Cerebellar cortex (tissue), 1 donor: ENCODE results near the gene MUTYH.
"Not testable (repeated sequence)": the region's sequence is repeated elsewhere in the genome, so short reads cannot be mapped to it uniquely, and the experiment has no call there.

ENCODE experiments used
- DNase-seq: peaks from one replicate; pipeline ENCODE4 v3.0.0-alpha.2; 2015; ENCODE audit warnings: low spot score

MUTYH gene

DNA sequence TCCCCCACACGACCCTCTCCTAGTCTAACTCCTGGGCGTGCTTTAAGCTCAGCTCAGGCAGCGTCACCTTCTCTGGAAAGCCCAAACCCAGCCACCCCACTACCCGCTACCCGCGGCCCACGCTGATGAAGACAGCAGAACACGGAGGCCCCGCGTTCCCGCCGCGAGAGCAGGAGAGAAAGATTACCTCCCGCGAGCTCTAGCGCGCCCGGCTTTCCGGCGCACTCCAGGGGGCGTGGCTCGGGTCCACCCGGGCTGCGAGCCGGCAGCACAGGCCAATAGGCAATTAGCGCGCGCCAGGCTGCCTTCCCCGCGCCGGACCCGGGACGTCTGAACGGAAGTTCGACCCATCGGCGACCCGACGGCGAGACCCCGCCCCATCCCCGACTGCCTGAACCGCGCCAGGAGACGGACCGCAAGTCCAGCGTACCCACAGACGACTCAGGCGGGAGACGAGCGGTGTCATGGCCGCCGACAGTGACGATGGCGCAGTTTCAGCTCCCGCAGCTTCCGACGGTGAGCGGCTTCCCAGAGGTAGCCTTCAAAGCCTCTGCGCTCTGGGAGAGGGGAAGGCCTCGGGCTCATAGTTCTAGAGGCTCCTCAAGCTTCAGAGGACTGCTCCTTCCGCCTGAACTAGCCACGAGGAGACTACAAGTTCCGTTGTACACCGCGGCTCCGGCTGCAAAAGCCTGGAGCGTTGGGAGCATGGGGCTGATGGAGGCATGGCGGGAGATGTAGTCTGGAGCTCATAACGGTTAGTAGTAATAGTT lies at the start of gene MUTYH, which contains the start of gene TOE1:
Gene MUTYH, minus strand, starts transcription at position 652 of the 770 bp plus-strand sequence. CDS start 5,935 bp downstream, outside the sequence.
Gene TOE1, plus strand, starts transcription at position 382 of the 770 bp plus-strand sequence. Its CDS starts 83 bp downstream, at position 465.
- DNase-seq = peak; percentile 95

DNA sequence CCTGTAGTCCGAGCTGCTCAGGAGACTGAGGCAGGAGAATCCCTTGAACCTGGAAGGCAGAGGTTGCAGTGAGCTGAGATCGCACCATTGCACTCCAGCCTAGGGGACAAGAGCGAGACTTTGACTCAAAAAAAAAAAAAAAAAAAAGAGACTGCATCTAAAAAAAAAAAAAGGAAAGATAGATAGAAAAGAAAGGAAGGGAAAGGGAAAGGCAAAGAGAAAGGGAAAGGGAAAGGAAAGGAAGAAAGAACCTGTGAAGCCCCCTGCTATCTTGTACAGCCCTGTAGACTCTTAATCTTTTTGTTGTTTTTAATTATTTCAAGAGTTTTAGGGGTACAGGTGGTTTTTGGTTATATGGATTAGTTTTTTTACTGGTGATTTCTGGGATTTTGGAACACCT lies 46.0 kb upstream of the MUTYH start:
- no peak for DNase-seq

DNA sequence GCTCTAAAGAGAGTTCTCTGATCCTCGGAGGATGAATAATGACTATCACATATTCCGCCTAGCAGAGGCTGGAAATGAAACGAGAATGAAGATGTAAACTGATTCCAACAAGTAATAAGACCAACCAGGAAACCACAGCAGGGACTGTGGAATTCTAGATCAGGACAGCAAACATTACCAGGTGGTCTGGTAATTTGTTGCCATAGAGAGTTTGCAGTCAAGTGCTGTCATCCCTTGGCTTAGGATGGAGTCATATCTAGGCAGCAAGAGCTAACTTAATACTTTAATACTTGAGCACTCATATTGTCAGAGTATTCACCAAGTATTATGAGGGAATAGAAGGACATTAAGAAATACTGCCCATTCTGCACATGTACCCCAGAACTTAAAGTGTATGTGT lies 45.1 kb upstream of the MUTYH start:
- DNase-seq = no peak

DNA sequence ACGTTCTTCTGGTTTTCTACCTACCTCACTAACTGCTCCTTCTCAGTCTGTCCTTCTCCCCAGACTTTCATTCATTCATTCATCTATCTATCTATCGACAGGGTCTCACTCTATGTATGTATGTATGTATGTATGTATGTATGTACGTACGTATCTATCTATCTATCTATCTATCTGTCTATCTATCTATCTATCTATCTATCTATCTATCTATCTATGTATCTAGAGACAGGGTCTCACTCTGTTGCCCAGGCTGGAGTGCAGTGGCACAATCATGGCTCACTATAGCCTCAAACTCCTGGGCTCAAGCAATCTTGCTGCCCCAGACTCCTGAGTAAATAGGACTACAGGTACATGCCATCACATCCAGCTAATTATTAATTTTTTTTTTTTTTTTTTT lies 44.0 kb upstream of the MUTYH start:
- DNase-seq = not testable (repeated sequence)

DNA sequence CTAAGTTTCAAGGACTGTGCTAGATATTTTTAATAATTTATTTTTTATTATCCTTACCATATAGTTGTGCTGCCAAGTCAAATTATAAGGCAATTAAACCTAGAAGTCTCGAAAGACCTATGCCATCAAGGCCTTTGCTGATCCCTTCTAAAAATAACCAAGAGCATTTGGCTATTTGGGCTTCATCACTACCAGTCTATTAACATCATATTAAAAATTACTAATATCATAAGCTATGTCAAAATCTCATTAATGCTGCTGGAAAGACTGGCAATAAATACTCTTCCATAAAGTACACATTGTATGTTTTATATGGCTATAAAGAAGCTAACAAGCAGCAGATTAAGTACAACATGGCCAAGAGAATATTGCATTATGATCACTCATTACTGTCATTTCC lies 43.0 kb upstream of the MUTYH start:
- DNase-seq = no peak

DNA sequence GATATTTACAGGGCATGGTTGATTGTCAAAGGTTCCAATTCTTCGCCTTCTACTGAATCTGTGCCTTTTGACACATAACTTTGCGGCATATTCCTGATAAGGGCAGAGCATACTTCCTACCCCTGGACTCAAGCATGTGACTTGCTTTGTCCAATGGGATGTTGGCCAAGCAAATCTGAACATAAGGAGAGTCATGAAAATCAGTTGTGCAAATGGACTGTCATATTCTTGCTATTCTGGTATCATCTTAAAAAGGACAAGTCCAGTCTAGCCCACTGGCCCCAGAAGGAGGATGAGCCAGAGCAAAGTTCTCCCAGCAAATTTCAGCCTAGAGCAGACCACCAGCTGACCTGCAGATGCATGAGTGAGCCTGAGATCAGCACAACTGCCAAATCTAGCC lies 41.0 kb upstream of the MUTYH start:
- DNase-seq = no peak

DNA sequence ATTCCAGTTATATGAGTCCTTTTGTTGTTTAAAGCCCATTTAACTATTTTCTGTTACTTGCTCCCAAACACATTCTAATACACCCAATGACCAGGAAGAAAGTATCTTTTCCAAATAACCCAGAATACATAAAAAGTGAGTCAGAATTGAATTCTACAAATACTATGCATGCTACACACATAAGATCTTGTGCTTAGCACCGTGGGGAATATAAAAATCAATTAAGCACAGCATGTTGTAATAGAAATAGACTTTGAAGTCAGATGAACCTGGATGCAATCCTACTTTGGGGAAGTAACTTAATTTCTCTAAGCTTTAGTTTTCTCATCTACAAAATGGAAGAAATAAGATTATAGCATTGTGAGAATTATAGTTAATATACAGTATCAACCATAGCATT lies 40.5 kb upstream of the MUTYH start:
- DNase-seq = no peak

DNA sequence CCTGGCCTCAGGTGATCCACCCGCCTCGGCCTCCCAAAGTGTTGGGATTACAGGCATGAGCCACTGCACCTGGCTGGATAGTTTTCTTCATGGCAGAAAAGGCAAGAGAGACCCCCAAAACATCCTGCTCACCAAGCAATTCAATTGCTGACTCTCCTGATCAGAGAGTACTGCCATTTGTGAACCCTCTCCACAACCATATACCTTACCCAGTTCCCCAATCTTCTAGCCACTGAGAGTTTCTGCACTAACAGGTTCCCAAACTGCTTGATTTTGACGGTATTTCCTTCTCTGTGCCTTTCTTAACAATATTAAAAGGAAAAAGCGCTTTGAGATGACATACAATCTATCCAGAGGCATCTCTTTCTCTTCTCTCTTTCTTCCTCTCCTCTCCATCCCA lies 39.9 kb upstream of the MUTYH start:
- no peak for DNase-seq

DNA sequence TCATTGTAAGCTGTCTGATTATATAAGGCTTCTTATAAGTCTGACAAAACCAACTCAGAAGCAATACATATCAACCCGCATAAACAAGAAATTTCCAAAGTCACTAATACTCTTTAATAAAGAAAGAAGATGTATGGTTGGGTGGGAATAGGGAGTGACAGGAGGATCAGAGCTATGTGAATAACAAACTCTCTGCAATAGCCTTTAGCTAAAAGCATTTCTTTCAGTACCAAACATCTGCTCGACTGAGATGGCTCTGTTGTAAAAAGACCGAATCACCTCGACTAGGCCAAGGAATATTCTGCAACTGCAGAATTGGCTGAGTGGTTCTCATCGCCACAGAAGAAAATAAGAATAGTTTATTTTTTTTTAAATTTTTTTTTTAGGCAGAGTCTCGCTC lies 39.3 kb upstream of the MUTYH start:
- DNase-seq = no peak

DNA sequence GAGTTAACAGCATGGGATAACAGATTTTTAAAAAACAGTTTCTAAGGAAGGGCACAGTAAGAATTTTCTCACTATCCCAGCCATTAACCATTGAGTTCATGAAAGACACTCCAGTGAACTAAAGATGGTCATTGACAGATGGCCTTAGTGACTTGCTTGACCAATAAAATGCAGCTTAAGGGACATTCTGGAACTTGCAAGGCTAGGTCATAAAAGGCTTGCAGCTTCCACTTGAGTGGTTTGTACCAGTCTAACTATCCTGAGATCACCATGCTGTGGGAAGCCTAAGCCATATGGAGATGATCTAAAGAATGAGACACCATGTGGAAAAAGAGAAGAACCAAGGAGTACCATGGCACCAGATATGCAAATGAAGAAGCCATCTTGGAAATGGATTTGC lies 37.9 kb upstream of the MUTYH start:
- no peak for DNase-seq

DNA sequence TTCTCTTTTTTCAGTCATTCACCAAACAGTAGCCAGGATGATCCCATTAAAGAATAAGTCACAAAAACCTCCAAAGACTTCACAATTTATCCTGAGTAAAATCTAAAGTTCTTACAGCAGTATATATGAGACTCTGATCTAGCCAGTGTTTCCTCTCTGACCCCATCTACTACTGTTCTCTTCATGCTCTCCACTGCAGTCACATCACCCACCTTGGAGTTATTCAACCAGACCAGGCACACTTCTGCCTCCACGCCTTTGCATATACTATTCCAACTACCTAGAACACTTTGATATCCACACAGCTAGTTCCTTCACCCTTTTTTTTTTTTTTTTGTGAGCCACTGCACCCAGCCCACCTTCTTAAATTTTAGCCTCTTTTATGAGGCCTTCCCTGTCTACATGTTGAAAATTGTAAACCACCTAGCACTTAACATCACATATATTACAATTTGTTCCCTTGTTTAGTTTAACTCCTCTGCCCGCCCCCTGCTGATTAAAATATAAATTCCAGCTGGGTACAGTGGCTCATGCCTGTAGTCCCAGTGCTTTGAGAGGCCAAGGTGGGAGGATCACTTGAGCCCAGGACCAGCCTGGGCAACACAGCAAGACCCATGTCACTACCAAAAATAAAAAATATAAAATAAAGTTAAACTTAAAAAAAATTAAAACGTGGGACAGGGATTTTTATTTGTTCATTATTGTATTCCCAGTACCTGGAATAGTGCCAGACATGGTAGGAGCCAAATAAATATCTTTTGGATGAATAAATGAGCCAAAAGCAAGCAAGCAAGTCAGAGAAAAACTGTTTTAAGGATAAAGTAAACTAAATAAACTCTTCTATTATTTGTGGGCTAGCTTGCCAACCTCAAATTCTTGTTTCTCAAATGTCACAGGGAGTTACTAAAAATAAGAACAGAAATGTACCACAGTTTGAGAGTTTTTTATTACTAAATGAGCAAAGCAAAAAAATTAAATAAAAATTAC lies 35.2 kb upstream of the MUTYH start:
- DNase-seq = no peak

DNA sequence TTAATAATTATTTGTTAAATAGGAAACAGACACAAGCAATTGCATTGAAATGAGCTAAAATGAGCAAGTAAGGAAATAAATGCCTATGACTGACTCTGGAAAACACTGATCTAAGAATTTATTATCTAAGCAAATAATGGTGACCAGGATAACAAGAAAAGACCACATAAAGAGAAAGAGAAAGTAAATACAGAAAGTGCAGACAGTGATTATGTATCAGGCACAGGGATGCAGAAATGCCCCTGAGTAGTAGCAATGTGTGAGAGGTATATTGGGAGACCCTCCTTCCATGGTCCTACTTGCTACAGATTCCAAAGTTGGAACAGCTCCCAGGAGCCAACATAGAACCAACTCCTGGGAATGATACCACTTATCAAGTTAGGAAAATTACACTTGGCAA lies 33.3 kb upstream of the MUTYH start:
- no peak for DNase-seq

DNA sequence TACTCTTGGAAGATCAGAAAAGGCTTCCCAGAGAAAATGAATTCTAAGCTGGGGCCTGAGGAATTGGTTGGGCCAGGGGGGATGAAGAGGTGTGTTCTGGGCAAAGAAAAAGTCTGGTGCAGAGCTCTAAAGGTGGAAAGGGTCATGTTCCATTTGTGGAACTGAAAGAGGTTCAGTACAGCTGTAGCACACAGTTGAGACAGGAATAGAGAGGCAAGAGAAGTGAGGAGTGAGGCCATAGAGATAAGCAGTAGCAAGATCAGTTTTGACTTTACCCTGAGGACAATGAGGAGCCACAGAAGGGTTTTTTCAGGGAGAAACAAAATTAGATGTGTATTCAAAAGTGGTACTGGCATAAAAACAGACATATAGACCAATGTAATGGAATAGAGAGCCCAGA lies 30.3 kb upstream of the MUTYH start:
- no peak for DNase-seq

DNA sequence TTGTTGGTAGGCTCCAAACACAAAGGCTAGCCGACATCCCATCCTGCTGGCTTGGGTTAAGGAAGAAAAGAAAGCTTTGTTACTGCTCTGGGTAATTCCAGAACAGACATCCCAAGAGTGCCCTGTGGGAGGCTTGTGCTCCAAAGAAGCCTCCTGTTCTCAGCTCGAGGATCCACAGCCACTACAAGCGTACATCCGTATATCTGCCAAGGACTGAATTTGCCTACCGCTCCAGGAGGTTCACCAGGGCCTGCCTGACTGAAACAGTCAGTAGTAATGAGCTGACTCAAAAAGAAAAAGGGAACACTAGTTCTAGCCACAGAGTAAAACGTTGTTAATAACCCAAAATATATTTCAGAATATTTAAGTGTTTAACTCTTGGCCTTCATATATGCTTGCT lies 24.8 kb upstream of the MUTYH start:
- DNase-seq = peak; percentile 21

DNA sequence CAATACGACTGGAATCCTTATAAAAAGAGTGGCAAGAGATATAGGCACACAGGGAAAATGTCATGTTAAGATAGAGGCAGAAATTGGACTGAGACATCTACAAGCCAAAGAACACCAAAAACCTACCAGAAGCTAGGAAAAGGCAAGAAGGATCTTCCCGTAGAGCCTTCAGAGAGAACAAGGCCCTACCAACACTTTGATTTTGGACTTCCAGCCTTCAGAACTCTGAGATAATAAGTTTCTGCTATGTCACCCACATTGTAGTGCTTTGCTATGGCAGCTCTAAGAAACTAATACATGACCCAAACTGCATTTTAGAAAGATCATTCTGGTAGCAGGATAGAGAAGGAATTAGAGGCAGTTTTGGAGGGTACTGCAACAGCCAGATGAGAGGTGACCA lies 24.1 kb upstream of the MUTYH start:
- DNase-seq = no peak

DNA sequence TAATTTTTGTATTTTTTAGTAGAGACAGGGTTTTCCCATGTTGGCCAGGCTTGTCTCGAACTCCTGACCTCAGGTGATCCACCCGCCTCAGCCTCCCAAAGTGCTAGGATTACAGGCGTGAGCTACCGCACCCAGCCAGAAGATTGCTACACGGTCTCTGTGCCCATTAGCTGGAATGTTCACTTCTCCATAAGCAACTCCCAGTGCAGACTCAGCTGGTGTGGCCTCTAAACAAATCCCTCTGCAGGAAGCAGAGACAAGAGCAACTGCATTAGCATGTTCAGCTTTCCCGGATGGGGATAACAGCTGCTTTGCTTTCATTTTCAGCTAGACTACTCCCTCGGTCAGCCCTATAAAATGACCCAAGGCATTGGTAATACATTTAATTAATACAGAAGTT lies 20.7 kb upstream of the MUTYH start:
- not testable (repeated sequence) for DNase-seq

DNA sequence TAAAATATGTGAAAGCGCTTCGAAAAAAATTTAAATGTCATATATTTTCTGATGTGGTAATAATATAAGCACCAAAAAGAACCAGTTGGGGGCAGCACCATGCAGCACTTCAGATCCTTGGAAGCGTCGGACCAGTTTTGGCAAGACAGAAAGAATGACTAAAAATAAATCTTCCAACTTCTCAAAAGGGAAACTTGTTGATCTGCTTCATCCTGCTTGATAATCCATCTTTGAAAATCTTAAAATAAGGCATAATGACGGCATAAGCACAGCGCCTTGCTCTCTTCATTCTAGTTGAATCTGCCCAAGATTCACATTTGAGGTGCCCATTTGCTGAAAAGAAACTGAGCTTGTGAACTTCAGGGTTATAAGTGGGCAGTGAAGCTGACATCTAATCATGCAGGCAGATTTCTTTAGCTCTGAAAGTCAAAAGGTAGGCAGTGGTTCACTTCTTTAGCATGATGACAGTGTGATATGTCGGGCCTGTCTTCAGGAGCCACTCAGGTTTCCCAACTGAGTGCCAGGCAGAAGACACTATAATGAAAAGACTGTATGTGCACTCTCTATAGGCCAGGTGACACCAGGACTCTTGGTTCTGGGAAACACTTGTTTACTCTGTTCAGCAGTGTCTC lies 19.8 kb upstream of the MUTYH start:
- DNase-seq = peak; percentile 75

DNA sequence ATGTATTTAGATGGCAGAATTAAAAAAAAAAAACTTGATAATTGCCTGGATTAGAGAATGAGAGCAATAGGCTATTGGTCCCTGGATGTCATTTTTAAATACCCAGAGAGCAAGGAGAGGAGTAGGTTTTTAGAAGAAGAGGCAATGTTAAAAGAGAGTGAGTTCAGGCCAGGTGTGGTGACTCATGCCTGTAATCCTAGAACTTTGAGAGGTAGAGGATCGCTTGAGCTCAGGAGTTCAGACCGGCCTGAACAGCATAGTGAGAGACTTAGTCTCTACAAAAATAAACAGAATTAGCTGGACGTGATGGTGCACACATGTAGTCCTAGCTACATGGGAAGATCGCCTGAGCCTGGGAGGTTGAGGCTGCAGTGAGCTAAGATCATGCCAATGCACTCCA lies 15.9 kb upstream of the MUTYH start:
- no peak for DNase-seq

DNA sequence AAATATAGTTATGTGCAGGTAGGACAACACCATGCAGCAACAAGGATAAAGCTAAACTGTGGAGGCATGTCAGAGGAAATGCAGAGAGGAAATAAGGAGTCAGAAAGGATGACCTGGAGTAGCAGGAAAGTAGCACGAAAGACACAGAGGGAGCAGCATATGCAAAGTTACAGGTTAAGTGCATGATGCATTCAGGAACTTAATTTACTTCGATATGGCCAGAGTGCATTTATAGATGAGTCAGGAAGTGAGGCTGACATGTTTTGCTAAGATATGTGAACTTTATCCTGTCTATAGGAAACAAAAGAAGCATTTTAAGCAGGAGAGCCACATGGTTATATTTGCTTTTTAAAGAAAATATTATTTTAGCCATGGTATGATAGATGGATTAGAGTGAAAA lies 15.4 kb upstream of the MUTYH start:
- DNase-seq = no peak

DNA sequence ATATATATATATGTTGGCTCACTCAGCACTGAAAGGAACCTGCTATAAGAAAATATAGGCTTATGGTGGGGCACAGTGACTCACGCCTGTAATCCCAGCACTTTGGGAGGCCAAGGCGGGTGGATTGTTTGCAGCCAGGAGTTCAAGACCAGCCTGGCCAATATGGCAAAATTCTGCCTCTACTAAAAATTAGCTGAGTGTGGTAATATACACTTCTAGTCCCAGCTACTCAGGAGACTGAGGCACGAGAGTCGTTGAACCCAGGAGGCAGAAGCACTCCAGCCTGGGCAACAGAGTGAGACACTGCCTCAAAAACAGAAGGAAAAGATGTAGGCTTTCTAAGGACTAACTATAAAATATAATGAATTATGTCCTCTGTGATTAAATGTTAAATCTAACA lies 14.6 kb upstream of the MUTYH start:
- no peak for DNase-seq

DNA sequence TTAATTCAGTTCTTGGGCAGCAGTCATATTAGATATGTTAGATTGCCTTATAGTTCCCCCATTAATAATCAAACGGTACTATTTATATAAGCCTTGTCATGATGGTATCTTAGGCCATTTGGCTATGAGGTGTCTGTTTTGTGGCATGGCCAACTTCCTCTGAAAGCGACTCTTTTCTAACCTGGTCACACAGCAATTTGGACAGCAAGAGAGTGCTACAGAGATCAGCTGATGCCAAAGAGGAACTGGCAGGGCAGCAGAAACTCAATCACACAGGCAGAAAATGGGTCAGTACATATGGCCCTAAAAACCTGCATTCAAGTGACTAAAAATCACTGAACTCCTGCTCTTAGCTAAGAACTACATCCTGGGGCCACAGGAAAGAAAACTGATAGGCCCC lies 13.4 kb upstream of the MUTYH start:
- DNase-seq = peak; percentile 88

DNA sequence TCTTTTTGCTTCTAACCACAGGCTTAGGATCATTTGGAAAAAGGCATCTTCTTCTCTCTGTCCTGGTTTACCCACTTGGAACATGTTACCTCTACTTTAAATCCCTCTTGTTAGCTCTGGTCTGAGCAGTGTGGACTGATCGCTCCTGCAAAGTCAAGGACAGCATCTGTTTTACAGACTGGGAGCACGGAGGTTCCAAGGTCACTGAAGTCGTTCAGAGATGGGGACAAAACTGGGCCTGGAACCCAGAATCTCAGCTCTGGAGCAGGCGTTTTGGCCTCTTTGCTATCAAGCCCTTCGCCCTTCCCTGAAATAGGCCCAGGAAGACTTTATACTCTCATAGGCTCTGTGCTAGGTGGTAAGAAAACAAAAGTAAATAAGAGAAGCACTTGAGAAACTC lies 11.3 kb upstream of the MUTYH start:
- DNase-seq = no peak
